Skeletal muscle tissue (tissue), 4 donors: ENCODE measurements around the gene C8A. TPM values are rescaled to one million over a fixed set of nuclear protein-coding genes. Genes with fewer than 3 reads are reported as not detected.

ENCODE experiments used
- H3K27ac ChIP-seq: one replicate; pipeline ENCODE4 v1.7.0; 2013; ENCODE audit warnings: mild to moderate bottlenecking, low read depth, low read length, inconsistent platforms
- H3K27me3 ChIP-seq, 3 donors: one replicate each; pipeline ENCODE4 v1.7.0; 2013; ENCODE audit warnings: low read length in 3 of 3; ENCODE audit not compliant: control insufficient read depth in 3 of 3, insufficient read depth in 3 of 3
- H3K36me3 ChIP-seq, 3 donors: one replicate each; pipeline ENCODE4 v1.7.0; 2013; ENCODE audit warnings: low read length in 3 of 3; ENCODE audit not compliant: control insufficient read depth in 3 of 3, insufficient read depth in 3 of 3
- H3K4me1 ChIP-seq, 3 donors: one replicate each; pipeline ENCODE4 v1.7.0; 2013; ENCODE audit warnings: low read length in 3 of 3, mild to moderate bottlenecking in 3 of 3; ENCODE audit not compliant: control insufficient read depth in 3 of 3, insufficient read depth in 3 of 3
- H3K4me3 ChIP-seq, 3 donors: one replicate each; pipeline ENCODE4 v1.7.0; 2013; ENCODE audit warnings: low read length in 3 of 3
- H3K9ac ChIP-seq, 3 donors: one replicate each; pipeline ENCODE4 v1.7.0; 2013; ENCODE audit warnings: low read length in 3 of 3, mild to moderate bottlenecking in 3 of 3, moderate library complexity in 2 of 3, low read depth in 1 of 3
- H3K9me3 ChIP-seq, 3 donors: one replicate each; pipeline ENCODE4 v1.7.0; 2013; ENCODE audit warnings: low read length in 3 of 3; ENCODE audit not compliant: control insufficient read depth in 3 of 3
- total RNA-seq: library from RNA; depleted of rRNA; stranded (reverse); fragments of >200 nt; gene quantifications from one replicate; pipeline ENCODE4 v1.2.3, GENCODE V29; 2014
- donor health status: Osteomylitis.

C8A gene
- not detected for total RNA-seq

DNA sequence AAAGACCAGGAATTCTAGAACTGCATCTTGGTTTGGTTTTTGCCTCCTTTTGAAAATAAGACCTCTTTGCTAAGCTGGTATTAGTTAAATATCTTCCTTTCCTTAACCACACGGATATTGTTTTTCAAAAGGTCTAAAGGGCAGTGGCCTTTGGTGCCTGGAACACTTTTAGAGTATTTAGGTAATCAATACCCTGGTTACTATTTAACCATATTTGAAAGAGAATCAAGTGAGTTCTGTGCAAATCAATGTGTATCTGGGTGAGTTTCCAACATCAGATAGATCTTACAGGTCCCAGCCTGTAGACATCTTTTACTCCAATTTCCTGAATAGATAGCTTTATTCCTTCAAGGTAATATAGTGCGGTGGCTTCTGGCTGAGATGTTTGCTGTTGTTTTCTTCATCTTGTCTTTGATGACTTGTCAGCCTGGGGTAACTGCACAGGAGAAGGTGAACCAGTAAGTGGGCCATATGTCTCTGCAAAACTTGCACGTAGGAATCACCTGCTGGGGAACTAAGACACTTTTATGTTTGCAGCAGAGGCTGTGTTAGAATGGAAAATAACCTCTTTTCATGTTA lies at the start of gene C8A:
TSS of gene C8A (plus strand) at position 277 of the 579 bp plus-strand sequence. CDS start at position 382, 105 bp downstream.
- no peaks in the 10 kb centered on the region for H3K9me3 ChIP-seq
- no peaks in the 10 kb centered on the region for H3K27me3 ChIP-seq
- no peak within 1 kb of the TSS for H3K27ac ChIP-seq
- no peak within 1 kb of the TSS for H3K9ac ChIP-seq
- H3K4me3 ChIP-seq, result no peak within 1 kb of the TSS
- no peaks in the 10 kb centered on the region for H3K36me3 ChIP-seq
- H3K4me1 ChIP-seq, result no peaks in the 10 kb centered on the region

DNA sequence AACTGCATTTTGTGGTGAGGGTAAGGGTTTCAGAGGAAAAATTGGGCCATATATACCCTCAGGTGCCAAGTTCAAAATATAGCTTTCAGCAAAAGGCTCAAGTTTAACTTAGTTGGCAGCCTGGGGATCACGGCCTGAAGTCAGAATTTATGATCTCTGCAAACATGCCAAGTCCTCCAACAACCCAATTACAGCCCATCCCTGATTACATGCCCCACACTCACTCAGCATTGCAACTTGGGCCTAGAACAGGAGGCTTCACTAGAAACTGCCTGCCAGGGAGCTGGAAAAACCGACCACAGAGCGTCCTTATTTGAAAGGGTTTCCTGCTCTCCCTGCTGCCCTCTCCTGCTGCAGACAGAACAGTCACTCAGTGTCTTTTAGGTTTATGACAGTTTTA lies 47.8 kb upstream of the C8A start:
- Histone ChIP-seq H3K9ac (no peak overlapping the region), H3K27me3 (no peaks in the 10 kb centered on the region), H3K9me3 (no peaks in the 10 kb centered on the region), H3K36me3 (no peaks in the 10 kb centered on the region), H3K4me1 (peaks cover 0 to 20% (median 4%) of the 10 kb centered on the region in 3 donors), H3K4me3 (no peak overlapping the region), H3K27ac (no peak overlapping the region)

DNA sequence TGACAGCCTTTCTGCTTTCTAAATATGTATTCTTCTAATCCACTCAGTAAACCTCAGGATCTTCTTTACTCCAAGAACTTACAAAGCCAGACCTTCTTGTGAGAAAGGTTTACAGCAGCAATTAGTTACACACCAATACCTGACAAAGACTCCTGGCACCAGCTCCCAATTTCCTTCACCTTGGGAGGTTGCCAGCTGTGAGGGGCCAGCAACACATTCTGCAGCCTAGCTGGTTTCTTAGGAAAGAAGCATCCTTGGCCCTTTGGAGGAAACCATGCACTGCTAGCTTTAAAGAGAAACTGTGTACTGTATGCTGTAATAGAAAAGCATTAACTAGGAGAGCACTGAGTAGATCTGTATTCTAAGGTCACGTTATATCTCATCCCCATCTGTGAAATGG lies 46.2 kb upstream of the C8A start:
- no peak overlapping the region for H3K4me3 ChIP-seq
- H3K4me1 ChIP-seq, result peaks cover 3 to 28% (median 8%) of the 10 kb centered on the region in 3 donors
- H3K27ac ChIP-seq, result no peak overlapping the region
- no peaks in the 10 kb centered on the region for H3K9me3 ChIP-seq
- H3K36me3 ChIP-seq, result no peaks in the 10 kb centered on the region
- H3K9ac ChIP-seq, result no peak overlapping the region
- H3K27me3 ChIP-seq, result no peaks in the 10 kb centered on the region

DNA sequence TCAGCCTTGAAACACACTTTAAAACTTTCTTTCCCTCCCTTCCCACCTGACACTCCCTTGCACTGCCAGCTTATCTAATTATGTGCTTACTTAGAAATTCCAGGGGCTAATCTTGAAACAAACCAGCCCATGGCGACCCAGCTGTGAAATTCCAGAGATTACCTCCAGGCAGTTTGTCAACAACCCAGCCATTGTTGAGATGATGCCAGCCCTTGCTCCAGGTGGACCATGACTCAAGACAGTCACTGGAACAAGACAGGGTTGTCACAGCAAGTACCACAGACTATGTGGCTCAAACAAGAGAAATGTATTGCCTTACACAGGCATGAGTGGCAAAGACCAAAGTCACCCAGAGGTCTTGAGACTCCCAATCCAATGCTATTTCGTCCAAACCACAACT lies 43.3 kb upstream of the C8A start:
- no peaks in the 10 kb centered on the region for H3K9me3 ChIP-seq
- H3K27ac ChIP-seq, result no peak overlapping the region
- no peak overlapping the region for H3K4me3 ChIP-seq
- peaks cover 3 to 26% (median 8%) of the 10 kb centered on the region in 3 donors for H3K4me1 ChIP-seq
- H3K36me3 ChIP-seq, result no peaks in the 10 kb centered on the region
- no peaks in the 10 kb centered on the region for H3K27me3 ChIP-seq
- no peak overlapping the region for H3K9ac ChIP-seq

DNA sequence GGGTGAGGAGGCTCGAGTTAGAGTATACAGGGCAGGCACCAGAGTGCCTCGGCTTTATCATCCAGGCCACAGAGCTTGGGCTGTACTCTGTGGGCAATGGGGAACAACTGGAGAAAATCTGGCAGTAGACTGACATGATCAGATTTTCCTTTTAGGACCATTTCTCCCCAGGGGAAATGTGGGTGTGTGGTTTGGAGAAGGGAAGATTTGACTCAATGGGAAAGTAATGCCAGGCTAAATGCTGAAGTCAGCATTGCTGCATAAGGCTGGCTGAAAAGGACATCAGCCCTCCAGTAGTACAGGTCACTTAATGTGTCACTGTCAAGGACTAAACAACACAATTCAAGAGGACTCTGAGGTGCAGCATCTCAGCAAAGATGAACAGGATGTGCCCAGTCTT lies 40.4 kb upstream of the C8A start:
- Histone ChIP-seq H3K4me1 (peaks cover 8 to 39% (median 9%) of the 10 kb centered on the region in 3 donors), H3K36me3 (no peaks in the 10 kb centered on the region), H3K9ac (no peak overlapping the region), H3K4me3 (no peak overlapping the region), H3K27me3 (no peaks in the 10 kb centered on the region), H3K9me3 (no peaks in the 10 kb centered on the region), H3K27ac (no peak overlapping the region)

DNA sequence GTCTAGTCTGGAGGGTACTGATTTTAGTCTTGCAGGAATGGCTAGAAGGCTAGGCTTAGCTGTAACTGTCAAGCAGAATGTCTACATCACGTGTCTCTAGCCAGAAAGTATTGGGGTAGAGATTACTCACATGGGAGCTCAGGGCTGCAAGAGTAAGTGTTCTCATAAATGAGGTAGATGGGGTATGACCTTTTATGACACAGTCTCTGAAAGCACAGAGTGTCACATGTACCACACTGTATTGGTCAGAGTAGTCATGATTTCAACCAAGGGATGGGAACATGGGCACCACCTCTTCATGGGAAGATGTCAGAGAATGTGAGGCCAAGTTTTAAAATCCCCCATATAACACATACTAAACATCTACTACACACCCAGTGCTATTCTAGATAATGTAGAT lies 38.3 kb upstream of the C8A start:
- Histone ChIP-seq H3K9ac (no peak overlapping the region), H3K9me3 (no peaks in the 10 kb centered on the region), H3K27me3 (no peaks in the 10 kb centered on the region), H3K27ac (no peak overlapping the region), H3K36me3 (no peaks in the 10 kb centered on the region), H3K4me3 (no peak overlapping the region), H3K4me1 (peaks cover 14 to 49% (median 16%) of the 10 kb centered on the region in 3 donors)

DNA sequence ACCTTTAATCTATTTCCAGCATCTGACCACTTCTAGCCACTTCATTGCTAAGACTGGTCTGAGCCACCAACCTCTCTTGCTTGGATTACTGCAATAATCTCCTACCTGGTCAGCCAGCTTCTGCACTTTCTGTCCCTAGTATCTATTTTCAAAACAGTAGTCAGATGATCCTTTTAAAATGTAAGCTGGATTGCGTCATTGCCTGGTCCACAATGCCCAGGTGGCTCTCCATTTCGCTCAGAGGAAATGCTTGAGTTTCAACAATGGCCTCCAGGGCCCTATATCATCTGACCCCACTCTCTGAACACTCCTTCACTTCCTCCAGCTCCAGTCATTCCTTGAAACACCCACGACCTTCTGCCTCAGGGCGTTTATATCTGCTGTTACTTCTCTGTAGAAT lies 37.7 kb upstream of the C8A start:
- H3K9ac ChIP-seq, result no peak overlapping the region
- no peak overlapping the region for H3K27ac ChIP-seq
- peaks cover 14 to 43% (median 16%) of the 10 kb centered on the region in 3 donors for H3K4me1 ChIP-seq
- H3K36me3 ChIP-seq, result no peaks in the 10 kb centered on the region
- no peaks in the 10 kb centered on the region for H3K27me3 ChIP-seq
- H3K4me3 ChIP-seq, result no peak overlapping the region
- no peaks in the 10 kb centered on the region for H3K9me3 ChIP-seq

DNA sequence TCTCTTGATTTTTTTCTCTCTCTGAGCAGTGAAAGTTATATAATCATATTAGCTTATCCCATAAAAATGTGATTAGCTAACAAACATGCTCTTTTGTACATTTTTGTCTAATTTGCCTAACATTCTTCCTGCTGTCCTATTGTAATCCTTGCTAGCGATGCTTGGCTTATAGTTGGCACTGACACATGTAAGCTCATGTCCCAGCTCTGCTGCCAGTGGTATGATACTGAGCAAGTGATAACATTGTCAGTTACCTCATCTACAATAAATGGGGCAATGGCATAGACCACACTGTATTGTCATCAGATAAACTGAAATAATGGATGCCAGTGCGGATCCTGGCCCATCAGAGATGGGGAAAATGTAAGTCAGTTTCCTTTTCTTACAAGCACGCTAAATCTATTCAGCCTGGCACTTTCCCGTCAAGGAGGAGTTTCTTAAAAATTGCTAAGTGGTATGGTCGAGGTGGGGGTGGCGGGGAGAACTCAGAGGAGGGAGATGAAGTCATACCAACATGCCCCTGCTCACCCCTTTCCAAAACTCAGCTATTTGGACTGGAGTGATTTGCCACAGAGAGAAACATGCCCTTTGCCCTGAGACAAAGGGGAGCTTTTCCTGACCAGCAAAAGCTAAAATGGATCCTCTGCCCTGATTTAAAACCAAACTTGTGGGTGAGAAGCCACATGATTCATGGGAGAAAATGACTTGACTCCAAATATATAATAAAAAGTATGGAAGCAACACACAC lies 36.7 kb upstream of the C8A start:
- Histone ChIP-seq H3K4me3 (no peak overlapping the region), H3K27ac (peak overlapping the region; percentile 71), H3K9ac (peak overlapping the region in 1 of 3 donors; percentile 23), H3K27me3 (no peaks in the 10 kb centered on the region), H3K9me3 (no peaks in the 10 kb centered on the region), H3K4me1 (peaks cover 12 to 38% (median 12%) of the 10 kb centered on the region in 3 donors), H3K36me3 (no peaks in the 10 kb centered on the region)

DNA sequence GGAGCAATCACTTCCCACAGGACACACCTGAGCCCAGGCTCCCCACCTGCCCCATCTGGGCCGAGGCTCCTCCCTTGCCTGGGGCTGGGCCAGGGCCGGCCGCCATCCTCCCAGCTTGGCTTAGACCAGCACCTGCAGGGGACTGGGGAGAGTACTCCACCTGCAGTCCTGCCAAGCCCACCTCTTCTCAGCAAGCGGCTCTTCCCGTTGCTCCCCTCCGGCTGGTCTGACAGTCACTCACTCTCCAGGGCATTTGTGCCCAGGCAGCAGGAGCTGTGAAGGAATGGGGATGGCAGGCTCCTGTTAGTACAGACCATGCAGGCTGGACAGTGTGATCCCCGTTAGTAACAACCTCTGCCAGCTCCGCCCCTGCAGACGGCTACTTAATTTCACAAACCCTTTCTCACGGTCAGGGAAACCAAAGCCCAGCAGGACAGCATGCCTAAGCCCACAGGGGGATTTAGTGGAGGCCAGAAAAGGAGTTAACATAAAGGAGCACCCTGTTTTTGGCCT lies 35.2 kb upstream of the C8A start, which contains the start of gene FYB2:
TSS of gene FYB2 (minus strand) at position 18 of the 513 bp plus-strand sequence. CDS start 114 bp downstream, outside the sequence.
- peak within 1 kb of the TSS in 2 of 3 donors; percentile 10 to 39 for H3K9ac ChIP-seq
- H3K36me3 ChIP-seq, result no peaks in the 10 kb centered on the region
- H3K9me3 ChIP-seq, result no peaks in the 10 kb centered on the region
- H3K27ac ChIP-seq, result peak within 1 kb of the TSS; percentile 71
- peak within 1 kb of the TSS in 1 of 3 donors; percentile 2 for H3K4me3 ChIP-seq
- no peaks in the 10 kb centered on the region for H3K27me3 ChIP-seq
- H3K4me1 ChIP-seq, result peaks cover 11 to 33% (median 12%) of the 10 kb centered on the region in 3 donors
